Suppressor macrophage (primary cell): Measurements from ENCODE around the gene TRPV5.

ENCODE experiments used
- DNase-seq, 4 experiments: peaks; one replicate each; pipeline ENCODE4 v3.0.0-alpha.2; 2020 to 2022

TRPV5 gene

GRCh38 chr7:142870147-142870559 lies 63.4 kb downstream of the TRPV5 start:
- DNase-seq: no peak

- DNase-seq: no peak
Measured at GRCh38 chr7:142869434-142869833, 64.1 kb downstream of the TRPV5 start.

- DNase-seq: no peak
Measured at GRCh38 chr7:142868986-142869415, 64.5 kb downstream of the TRPV5 start.

- no peak for DNase-seq
Measured at GRCh38 chr7:142868188-142868985, 65.2 kb downstream of the TRPV5 start.

GRCh38 chr7:142867398-142868187 lies 66.0 kb downstream of the TRPV5 start:
- no peak for DNase-seq

GRCh38 chr7:142867097-142867378 lies 66.5 kb downstream of the TRPV5 start:
- DNase-seq: no peak

GRCh38 chr7:142866361-142867096 lies 67.0 kb downstream of the TRPV5 start:
- peak in 3 of 4 experiments; percentile 20 to 50 (median 45) for DNase-seq

GRCh38 chr7:142865766-142866165 lies 67.8 kb downstream of the TRPV5 start:
- DNase-seq: peak in 2 of 4 experiments; percentile 38 to 40

- peak in 2 of 4 experiments; percentile 11 to 34 for DNase-seq
Measured at GRCh38 chr7:142864980-142865747, 68.4 kb downstream of the TRPV5 start.

- no peak for DNase-seq
Measured at GRCh38 chr7:142863891-142864685, 69.5 kb downstream of the TRPV5 start.

- DNase-seq: no peak
Measured at GRCh38 chr7:142862786-142863400, 70.7 kb downstream of the TRPV5 start.

- DNase-seq: no peak
Measured at GRCh38 chr7:142862351-142862750, 71.2 kb downstream of the TRPV5 start.

- no peak for DNase-seq
Measured at GRCh38 chr7:142860968-142861367, 72.6 kb downstream of the TRPV5 start.

- DNase-seq: no peak
Measured at GRCh38 chr7:142859829-142860228, 73.7 kb downstream of the TRPV5 start.

GRCh38 chr7:142859411-142859810 lies 74.1 kb downstream of the TRPV5 start:
- DNase-seq: no peak
